ENCODE measurements around the gene FXYD2. TPM values are rescaled to one million over a fixed set of nuclear protein-coding genes. Genes with fewer than 3 reads are reported as not detected.

Gene FXYD2
- total and polyA plus RNA-seq, 9 of the 15 experiments (the other 6 are each of a cell fraction or from before 2014, with no cell fraction given): not detected

DNA sequence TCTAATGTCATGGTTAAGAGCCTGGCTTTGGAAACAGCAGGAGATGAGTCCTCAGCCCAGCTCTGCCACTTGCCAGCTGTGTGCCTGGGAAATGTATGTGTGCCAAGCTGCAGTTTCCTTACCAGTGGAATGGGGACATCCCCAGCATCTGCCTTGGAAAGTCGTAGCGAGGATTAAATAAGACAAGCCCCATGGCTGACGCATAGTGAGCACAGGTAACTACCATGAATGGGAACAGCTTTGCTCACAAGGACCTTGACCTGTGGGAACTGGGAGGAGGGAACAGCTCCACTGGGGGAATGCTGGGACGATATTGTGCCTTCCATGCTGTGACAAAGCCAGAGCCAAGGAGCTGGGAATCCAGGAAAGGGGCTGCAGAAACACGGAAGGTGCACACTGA, 24.9 kb downstream of the FXYD2 start:
- 0% methylated on average over 5 of the region's 5 CpGs for WGBS (ENCODE audit: insufficient coverage, low coverage, missing lambda C conversion rate)
- no peaks in the 10 kb centered on the region for H3K9me3 ChIP-seq (replicated peaks; ENCODE audit: control insufficient read depth, insufficient read depth, low read depth, low read length)
- no peaks in the 10 kb centered on the region for H3K36me3 ChIP-seq (ENCODE audit: control insufficient read depth, insufficient read depth, low read length)
- ChIA-PET POLR2A (no interaction called here), CTCF (ENCODE audit: low intra/inter-chr PET ratio) (no interaction called here)
- H4K20me1 ChIP-seq (replicated peaks; ENCODE audit: control insufficient read depth, insufficient read depth, low read length): no peaks in the 10 kb centered on the region
- in situ Hi-C loops (cut with MboI): loop anchor here (10.0 kb wide), 1 partner anchor 355 kb away; no protein-coding TSS in a partner anchor
- no peak overlapping the region for H2AFZ ChIP-seq (ENCODE audit: low read depth, low read length)
- H3K9me1 ChIP-seq (ENCODE audit: control insufficient read depth, insufficient read depth, low read length): no peaks in the 10 kb centered on the region
- TF ChIP-seq SMAD3 (CRISPR knock-in tag; conservative IDR thresholded peaks at IDR 0.05): no peak
- no peak overlapping the region for H3K27ac ChIP-seq (ENCODE audit: extremely low read depth, low read depth, low read length)
- H3K4me2 ChIP-seq (ENCODE audit: insufficient read depth, low read length): no peak overlapping the region
- H3K4me3 ChIP-seq: no peak overlapping the region
- H3K4me1 ChIP-seq (replicated peaks in 1 of 2; ENCODE audit: control insufficient read depth in 2 of 2, insufficient read depth in 2 of 2, low read length in 2 of 2): peaks cover 0 to 19% of the 10 kb centered on the region in 2 experiments; a peak in 1 of 5 replicates
- no TSS peak for BruUV-seq (replicated peaks)
- H3K27me3 ChIP-seq (ENCODE audit: control insufficient read depth in 2 of 2, insufficient read depth in 2 of 2, low read length in 2 of 2): peaks cover 22 to 71% of the 10 kb centered on the region in 2 experiments
- DNase-seq (ENCODE audit: extremely low read depth in 1 of 4, low spot score in 3 of 4) (no peak), FAIRE-seq (no peak), ATAC-seq (no peak)
- no peaks in the 10 kb centered on the region for H3K79me2 ChIP-seq (ENCODE audit: control insufficient read depth, insufficient read depth, low read length)
- intact Hi-C loops (cut with micrococcal nuclease): no loop called here
- no peak overlapping the region for H3K9ac ChIP-seq (ENCODE audit: insufficient read depth in 1 of 2, low read depth in 2 of 2, low read length in 2 of 2)

DNA sequence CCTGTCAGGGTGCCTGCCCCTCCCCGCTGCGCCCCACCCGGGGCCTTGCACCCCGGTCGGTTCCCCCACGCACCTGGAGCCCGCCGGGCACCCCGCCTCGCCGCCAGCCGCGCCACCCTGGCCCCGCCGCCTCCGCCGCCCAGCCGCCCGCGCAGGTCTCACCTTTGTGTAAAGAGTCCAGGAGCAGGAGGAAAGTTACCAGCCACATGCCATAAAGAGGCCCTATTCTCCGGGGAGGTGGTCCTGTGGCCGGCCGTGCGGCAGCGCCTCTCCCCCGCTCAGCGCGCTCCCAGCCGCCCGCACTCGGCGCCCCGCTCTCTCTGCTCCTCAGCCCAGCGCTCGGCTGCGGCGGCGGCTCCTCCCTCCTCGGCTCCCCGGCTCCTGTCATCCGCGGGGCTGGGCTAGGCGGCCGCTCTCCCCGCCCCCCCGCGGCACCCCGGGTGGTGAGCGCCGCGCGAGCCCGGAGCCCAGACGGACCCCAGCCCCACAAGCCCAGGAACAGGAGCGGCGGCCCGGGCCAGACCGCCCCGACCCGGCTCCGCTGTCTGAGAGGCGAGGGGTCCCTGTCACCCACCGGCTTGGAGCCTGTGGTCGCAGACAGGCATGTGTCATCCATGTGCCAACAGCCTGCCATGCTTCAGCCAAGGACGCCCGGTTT, 27.5 kb downstream of the FXYD2 start, which contains the start of gene DSCAML1:
Gene DSCAML1, minus strand, starts transcription at position 345 of the 658 bp plus-strand sequence. Its CDS starts 137 bp downstream, at position 208.
- no peak within 1 kb of the TSS for H3K27ac ChIP-seq (ENCODE audit: extremely low read depth, low read depth, low read length)
- no peak within 1 kb of the TSS for H3K9ac ChIP-seq (ENCODE audit: insufficient read depth in 1 of 2, low read depth in 2 of 2, low read length in 2 of 2)
- ChIA-PET POLR2A (no interaction called here), CTCF (ENCODE audit: low intra/inter-chr PET ratio) (no interaction called here)
- peaks cover 28 to 76% of the 10 kb centered on the region in 2 experiments; a peak in 4 of 5 replicates for H3K27me3 ChIP-seq (ENCODE audit: control insufficient read depth in 2 of 2, insufficient read depth in 2 of 2, low read length in 2 of 2)
- H3K4me3 ChIP-seq: no peak within 1 kb of the TSS
- H3K4me2 ChIP-seq (ENCODE audit: insufficient read depth, low read length): no peak within 1 kb of the TSS
- FAIRE-seq (no peak), DNase-seq (ENCODE audit: extremely low read depth in 1 of 4, low spot score in 3 of 4) (peak in 3 of 4 experiments; percentile 19 to 41 (median 38)), ATAC-seq (peak; percentile 73)
- BruUV-seq (replicated peaks): no TSS peak
- H3K4me1 ChIP-seq (replicated peaks in 1 of 2; ENCODE audit: control insufficient read depth in 2 of 2, insufficient read depth in 2 of 2, low read length in 2 of 2): peaks cover 0 to 19% of the 10 kb centered on the region in 2 experiments; a peak in 1 of 5 replicates
- in situ Hi-C loops (cut with MboI): no loop called here
- H3K9me3 ChIP-seq (replicated peaks; ENCODE audit: control insufficient read depth, insufficient read depth, low read depth, low read length): no peaks in the 10 kb centered on the region
- intact Hi-C loops (cut with micrococcal nuclease): no loop called here
- H2AFZ ChIP-seq (ENCODE audit: low read depth, low read length): no peak within 1 kb of the TSS
- H3K36me3 ChIP-seq (ENCODE audit: control insufficient read depth, insufficient read depth, low read length): no peaks in the 10 kb centered on the region
- no peaks in the 10 kb centered on the region for H3K9me1 ChIP-seq (ENCODE audit: control insufficient read depth, insufficient read depth, low read length)
- 29% methylated on average over 28 of the region's 66 CpGs for WGBS (ENCODE audit: insufficient coverage, low coverage, missing lambda C conversion rate)
- no peaks in the 10 kb centered on the region for H3K79me2 ChIP-seq (ENCODE audit: control insufficient read depth, insufficient read depth, low read length)
- H4K20me1 ChIP-seq (replicated peaks; ENCODE audit: control insufficient read depth, insufficient read depth, low read length): 0 out of 2 replicates have a peak, but pooled peaks cover 5% of the 10 kb centered on the region
- TF ChIP-seq HSF4 (CRISPR knock-in tag; IDR thresholded peaks at IDR 0.05; ENCODE audit: borderline replicate concordance): no peak
- TF ChIP-seq ZNF232 (CRISPR knock-in tag; IDR thresholded peaks at IDR 0.05): no peak
- TF ChIP-seq, protein P1, sequence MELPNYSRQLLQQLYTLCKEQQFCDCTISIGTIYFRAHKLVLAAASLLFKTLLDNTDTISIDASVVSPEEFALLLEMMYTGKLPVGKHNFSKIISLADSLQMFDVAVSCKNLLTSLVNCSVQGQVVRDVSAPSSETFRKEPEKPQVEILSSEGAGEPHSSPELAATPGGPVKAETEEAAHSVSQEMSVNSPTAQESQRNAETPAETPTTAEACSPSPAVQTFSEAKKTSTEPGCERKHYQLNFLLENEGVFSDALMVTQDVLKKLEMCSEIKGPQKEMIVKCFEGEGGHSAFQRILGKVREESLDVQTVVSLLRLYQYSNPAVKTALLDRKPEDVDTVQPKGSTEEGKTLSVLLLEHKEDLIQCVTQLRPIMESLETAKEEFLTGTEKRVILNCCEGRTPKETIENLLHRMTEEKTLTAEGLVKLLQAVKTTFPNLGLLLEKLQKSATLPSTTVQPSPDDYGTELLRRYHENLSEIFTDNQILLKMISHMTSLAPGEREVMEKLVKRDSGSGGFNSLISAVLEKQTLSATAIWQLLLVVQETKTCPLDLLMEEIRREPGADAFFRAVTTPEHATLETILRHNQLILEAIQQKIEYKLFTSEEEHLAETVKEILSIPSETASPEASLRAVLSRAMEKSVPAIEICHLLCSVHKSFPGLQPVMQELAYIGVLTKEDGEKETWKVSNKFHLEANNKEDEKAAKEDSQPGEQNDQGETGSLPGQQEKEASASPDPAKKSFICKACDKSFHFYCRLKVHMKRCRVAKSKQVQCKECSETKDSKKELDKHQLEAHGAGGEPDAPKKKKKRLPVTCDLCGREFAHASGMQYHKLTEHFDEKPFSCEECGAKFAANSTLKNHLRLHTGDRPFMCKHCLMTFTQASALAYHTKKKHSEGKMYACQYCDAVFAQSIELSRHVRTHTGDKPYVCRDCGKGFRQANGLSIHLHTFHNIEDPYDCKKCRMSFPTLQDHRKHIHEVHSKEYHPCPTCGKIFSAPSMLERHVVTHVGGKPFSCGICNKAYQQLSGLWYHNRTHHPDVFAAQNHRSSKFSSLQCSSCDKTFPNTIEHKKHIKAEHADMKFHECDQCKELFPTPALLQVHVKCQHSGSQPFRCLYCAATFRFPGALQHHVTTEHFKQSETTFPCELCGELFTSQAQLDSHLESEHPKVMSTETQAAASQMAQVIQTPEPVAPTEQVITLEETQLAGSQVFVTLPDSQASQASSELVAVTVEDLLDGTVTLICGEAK (IDR thresholded peaks at IDR 0.05): no peak
- TF ChIP-seq, protein P1 (CRISPR knock-in tag; IDR thresholded peaks at IDR 0.05): no peak
- no peak for TF ChIP-seq PHTF2 (CRISPR knock-in tag; IDR thresholded peaks at IDR 0.05)
